ENCODE measurements around the gene NPAS2.

NPAS2 gene

GRCh38 chr2:100821911-100822265 is 1.9 kb downstream of the NPAS2 start:
- no peak for DNase-seq

- DNase-seq = no peak
These were observed 2.8 kb downstream of the NPAS2 start for GRCh38 chr2:100822587-100823248.

GRCh38 chr2:100823665-100824438 is 3.9 kb downstream of the NPAS2 start:
- no peak for DNase-seq

- no peak for DNase-seq
These were observed 4.9 kb downstream of the NPAS2 start for GRCh38 chr2:100824842-100825241.

GRCh38 chr2:100826494-100826893 is 6.6 kb downstream of the NPAS2 start:
- DNase-seq = no peak

GRCh38 chr2:100831158-100831750 is 11.3 kb downstream of the NPAS2 start:
- no peak for DNase-seq

GRCh38 chr2:100831831-100832230 is 11.9 kb downstream of the NPAS2 start:
- DNase-seq = no peak

GRCh38 chr2:100832885-100833284 is 12.9 kb downstream of the NPAS2 start:
- DNase-seq = no peak

GRCh38 chr2:100833331-100833730 is 13.4 kb downstream of the NPAS2 start:
- no peak for DNase-seq

- no peak for DNase-seq
These were observed 14.3 kb downstream of the NPAS2 start for GRCh38 chr2:100834221-100834620.

GRCh38 chr2:100835006-100835659 is 15.2 kb downstream of the NPAS2 start:
- DNase-seq = no peak

GRCh38 chr2:100840519-100840918 is 20.6 kb downstream of the NPAS2 start:
- no peak for DNase-seq

GRCh38 chr2:100842241-100842922 is 22.4 kb downstream of the NPAS2 start:
- no peak for DNase-seq

GRCh38 chr2:100844514-100844913 is 24.6 kb downstream of the NPAS2 start:
- no peak for DNase-seq

GRCh38 chr2:100845141-100845991 is 25.4 kb downstream of the NPAS2 start:
- no peak for DNase-seq

GRCh38 chr2:100846716-100847115 is 26.8 kb downstream of the NPAS2 start:
- no peak for DNase-seq

GRCh38 chr2:100852447-100852846 is 32.5 kb downstream of the NPAS2 start:
- DNase-seq = no peak

- DNase-seq = no peak
These were observed 33.3 kb downstream of the NPAS2 start for GRCh38 chr2:100852999-100853908.

- no peak for DNase-seq
These were observed 34.2 kb downstream of the NPAS2 start for GRCh38 chr2:100853909-100854810.

GRCh38 chr2:100855084-100855483 is 35.1 kb downstream of the NPAS2 start:
- no peak for DNase-seq
